ACC112 (cell line): ENCODE measurements around the gene MCTP1.

Experiments used
- H2AFZ ChIP-seq: fragments of 200-600 bp; sonication (generic); one replicate; pipeline ENCODE4 v1.6.0; 2017; ENCODE audit warnings: antibody characterized with exemption, low read length; ENCODE audit not compliant: unreplicated experiment
- H3K27ac ChIP-seq: fragments of 200-600 bp; sonication (generic); 2 replicates; pipeline ENCODE4 v1.5.1; 2014; ENCODE audit warnings: low read depth, mild to moderate bottlenecking, antibody characterized with exemption, low read length, moderate library complexity
- H3K27me3 ChIP-seq: fragments of 200-600 bp; sonication (generic); 2 replicates; pipeline ENCODE4 v1.6.1; 2014; ENCODE audit warnings: mild to moderate bottlenecking, antibody characterized with exemption, low read length, moderate library complexity, mixed read lengths; ENCODE audit not compliant: insufficient read depth
- H3K36me3 ChIP-seq: fragments of 200-600 bp; sonication (generic); 2 replicates; pipeline ENCODE4 v1.6.1; 2016; ENCODE audit warnings: mild to moderate bottlenecking, antibody characterized with exemption, low read length, moderate library complexity, mixed read lengths; ENCODE audit not compliant: insufficient read depth
- H3K4me1 ChIP-seq: fragments of 200-600 bp; sonication (generic); one replicate; pipeline ENCODE4 v1.6.1; 2016; ENCODE audit warnings: low read length, mixed read lengths; ENCODE audit not compliant: insufficient read depth, unreplicated experiment, control insufficient read depth
- H3K4me3 ChIP-seq: fragments of 200-600 bp; sonication (generic); 2 replicates; pipeline ENCODE4 v1.5.1; 2014; ENCODE audit warnings: mild to moderate bottlenecking, low read depth, low read length
- H3K79me2 ChIP-seq: fragments of 200-600 bp; sonication (generic); one replicate; pipeline ENCODE4 v1.6.0; 2016; ENCODE audit warnings: low read length; ENCODE audit not compliant: control insufficient read depth, unreplicated experiment, insufficient read depth

Gene MCTP1

GRCh38 chr5:94691291-94691690 is 593.6 kb downstream of the MCTP1 start:
- Histone ChIP-seq H2AFZ (no peak overlapping the region), H3K4me3 (no peak overlapping the region), H3K27ac (peak overlapping the region; percentile 21; the same call in 1 of the 2 replicates), H3K27me3 (no peaks in the 10 kb centered on the region), H3K79me2 (no peaks in the 10 kb centered on the region), H3K36me3 (peaks cover 9% of the 10 kb centered on the region; the same call in 1 of the 2 replicates), H3K4me1 (peaks cover 34% of the 10 kb centered on the region)

GRCh38 chr5:94690778-94691177 is 594.1 kb downstream of the MCTP1 start:
- no peak overlapping the region for H3K4me3 ChIP-seq
- H3K36me3 ChIP-seq: peaks cover 9% of the 10 kb centered on the region; the same call in 1 of the 2 replicates
- H3K4me1 ChIP-seq: peaks cover 34% of the 10 kb centered on the region
- no peaks in the 10 kb centered on the region for H3K79me2 ChIP-seq
- H3K27ac ChIP-seq: no peak overlapping the region
- H3K27me3 ChIP-seq: no peaks in the 10 kb centered on the region
- H2AFZ ChIP-seq: no peak overlapping the region

- H3K27ac ChIP-seq: no peak overlapping the region
- no peaks in the 10 kb centered on the region for H3K79me2 ChIP-seq
- H3K4me1 ChIP-seq: peaks cover 34% of the 10 kb centered on the region
- H2AFZ ChIP-seq: no peak overlapping the region
- peaks cover 9% of the 10 kb centered on the region; the same call in 1 of the 2 replicates for H3K36me3 ChIP-seq
- no peaks in the 10 kb centered on the region for H3K27me3 ChIP-seq
- no peak overlapping the region for H3K4me3 ChIP-seq
Measured at GRCh38 chr5:94689908-94690307, 595.0 kb downstream of the MCTP1 start.

GRCh38 chr5:94682814-94683520 is 601.9 kb downstream of the MCTP1 start:
- Histone ChIP-seq H3K4me3 (no peak overlapping the region), H3K79me2 (no peaks in the 10 kb centered on the region), H3K36me3 (no peaks in the 10 kb centered on the region; the same call in 1 of the 2 replicates), H3K27me3 (no peaks in the 10 kb centered on the region), H3K4me1 (no peaks in the 10 kb centered on the region), H2AFZ (no peak overlapping the region), H3K27ac (no peak overlapping the region)

- H3K4me1 ChIP-seq: peaks cover 16% of the 10 kb centered on the region
- H3K79me2 ChIP-seq: no peaks in the 10 kb centered on the region
- no peak overlapping the region for H3K4me3 ChIP-seq
- H3K27ac ChIP-seq: no peak overlapping the region
- H3K27me3 ChIP-seq: no peaks in the 10 kb centered on the region
- H2AFZ ChIP-seq: no peak overlapping the region
- no peaks in the 10 kb centered on the region; the same call in 1 of the 2 replicates for H3K36me3 ChIP-seq
Measured at GRCh38 chr5:94675965-94676618, 608.8 kb downstream of the MCTP1 start.

- no peak overlapping the region for H3K27ac ChIP-seq
- H3K4me1 ChIP-seq: peaks cover 16% of the 10 kb centered on the region
- H2AFZ ChIP-seq: no peak overlapping the region
- no peaks in the 10 kb centered on the region; the same call in 1 of the 2 replicates for H3K36me3 ChIP-seq
- no peak overlapping the region for H3K4me3 ChIP-seq
- H3K27me3 ChIP-seq: no peaks in the 10 kb centered on the region
- H3K79me2 ChIP-seq: no peaks in the 10 kb centered on the region
Measured at GRCh38 chr5:94674490-94675382, 610.2 kb downstream of the MCTP1 start.

GRCh38 chr5:94672746-94673145 is 612.1 kb downstream of the MCTP1 start:
- H3K36me3 ChIP-seq: no peaks in the 10 kb centered on the region; the same call in 1 of the 2 replicates
- no peak overlapping the region for H3K4me3 ChIP-seq
- H3K27ac ChIP-seq: no peak overlapping the region
- peaks cover 16% of the 10 kb centered on the region for H3K4me1 ChIP-seq
- no peak overlapping the region for H2AFZ ChIP-seq
- no peaks in the 10 kb centered on the region for H3K27me3 ChIP-seq
- no peaks in the 10 kb centered on the region for H3K79me2 ChIP-seq

GRCh38 chr5:94670726-94671125 is 614.2 kb downstream of the MCTP1 start:
- no peaks in the 10 kb centered on the region for H3K79me2 ChIP-seq
- no peak overlapping the region for H2AFZ ChIP-seq
- H3K4me1 ChIP-seq: peaks cover 16% of the 10 kb centered on the region
- H3K4me3 ChIP-seq: no peak overlapping the region
- no peaks in the 10 kb centered on the region for H3K27me3 ChIP-seq
- H3K36me3 ChIP-seq: no peaks in the 10 kb centered on the region; the same call in 1 of the 2 replicates
- H3K27ac ChIP-seq: no peak overlapping the region

GRCh38 chr5:94667937-94668336 is 617.0 kb downstream of the MCTP1 start:
- Histone ChIP-seq H3K27ac (no peak overlapping the region), H3K4me3 (no peak overlapping the region), H3K27me3 (no peaks in the 10 kb centered on the region), H3K79me2 (no peaks in the 10 kb centered on the region), H3K36me3 (peaks cover 5% of the 10 kb centered on the region; the same call in 1 of the 2 replicates), H3K4me1 (peaks cover 7% of the 10 kb centered on the region), H2AFZ (no peak overlapping the region)

GRCh38 chr5:94661086-94661485 is 623.8 kb downstream of the MCTP1 start:
- no peak overlapping the region for H3K4me3 ChIP-seq
- H3K27me3 ChIP-seq: no peaks in the 10 kb centered on the region
- H2AFZ ChIP-seq: no peak overlapping the region
- H3K27ac ChIP-seq: no peak overlapping the region
- H3K4me1 ChIP-seq: no peaks in the 10 kb centered on the region
- H3K79me2 ChIP-seq: peaks cover 12% of the 10 kb centered on the region
- H3K36me3 ChIP-seq: peaks cover 34% of the 10 kb centered on the region
